Measurements from ENCODE around the gene CPHXL.

The CPHXL gene

DNA sequence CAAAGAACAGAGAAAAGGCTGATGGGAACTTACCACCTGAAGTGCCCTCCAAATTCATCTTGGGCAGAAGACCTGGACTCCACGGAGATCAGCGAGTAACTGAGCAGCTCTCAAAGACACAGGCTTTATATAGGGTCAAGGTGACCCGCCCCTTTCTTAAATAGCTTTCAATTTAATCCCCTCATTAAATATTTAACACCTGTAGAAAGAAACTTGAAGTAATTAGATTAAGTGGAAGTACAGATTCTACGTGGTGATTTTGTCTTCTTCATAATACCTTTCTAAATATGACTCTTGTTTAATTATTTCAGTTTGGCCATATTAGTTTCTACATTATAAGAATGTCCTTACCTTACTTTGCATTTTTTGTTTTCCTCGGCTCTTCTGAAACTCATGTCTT, 24.9 kb downstream of the CPHXL start, which contains the start of gene DUXB:
TSS of gene DUXB (minus strand) at position 101 of the 400 bp plus-strand sequence. CDS start at position 58, 43 bp downstream.
- DNase-seq (no peak), ATAC-seq (no peak)

DNA sequence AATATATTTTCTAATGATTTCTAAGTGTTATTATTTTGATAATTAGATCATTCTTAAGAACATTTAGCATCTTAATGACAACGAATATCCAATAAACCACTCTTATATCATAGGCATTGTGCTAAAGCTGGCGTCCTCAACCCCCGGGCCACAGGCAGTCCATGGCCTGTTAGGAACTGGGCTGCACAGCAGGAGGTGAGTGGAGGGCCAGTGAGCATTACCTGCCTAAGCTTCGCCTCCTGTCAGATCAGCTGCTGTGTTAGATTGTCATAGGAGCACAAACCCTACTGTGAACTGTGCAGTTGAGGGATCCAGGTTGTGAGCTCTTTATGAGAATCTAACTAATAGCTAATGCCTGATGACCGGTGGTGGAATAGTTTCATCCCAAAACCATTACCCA, 28.7 kb downstream of the CPHXL start:
- ATAC-seq: no peak
- no peak for DNase-seq

DNA sequence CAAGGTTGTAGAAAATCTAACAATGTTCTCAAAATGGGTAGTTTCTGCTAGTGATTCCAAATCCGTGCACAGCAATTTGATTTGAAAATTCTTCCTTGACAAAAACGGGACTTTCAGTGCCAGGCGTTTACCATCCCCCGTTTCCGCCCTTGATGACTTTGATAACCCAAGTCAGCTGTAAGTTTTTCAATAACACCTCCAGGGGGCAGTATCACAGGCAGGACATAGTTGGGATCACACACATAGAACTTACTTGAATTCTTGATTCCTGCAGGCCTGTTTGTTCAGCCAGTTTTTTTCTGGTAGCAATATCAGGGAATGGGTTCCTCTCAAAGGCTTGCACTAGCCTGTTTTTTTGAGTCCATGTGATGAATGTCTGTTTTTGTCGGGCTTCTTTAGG, 30.6 kb downstream of the CPHXL start:
- no peak for ATAC-seq
- DNase-seq: no peak

DNA sequence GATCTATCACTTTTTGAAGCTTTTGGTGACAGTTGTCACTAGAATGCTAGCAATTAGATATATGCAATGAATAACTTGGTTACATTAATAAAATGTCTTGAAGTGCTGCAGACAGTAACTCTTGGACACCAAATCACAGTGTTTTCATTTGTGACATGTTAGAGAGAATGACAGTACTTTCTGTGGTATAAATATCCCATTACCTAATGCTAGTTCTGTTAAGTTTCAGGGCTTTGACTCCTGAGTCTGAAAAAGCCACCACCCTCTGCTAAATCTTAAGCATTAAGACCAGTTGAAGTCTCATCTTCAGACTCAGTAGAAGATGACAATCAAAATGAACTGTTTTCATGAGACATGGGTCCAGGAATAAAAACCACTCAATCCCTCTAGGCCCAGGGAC, 38.9 kb downstream of the CPHXL start:
- ATAC-seq (no peak), DNase-seq (no peak)

DNA sequence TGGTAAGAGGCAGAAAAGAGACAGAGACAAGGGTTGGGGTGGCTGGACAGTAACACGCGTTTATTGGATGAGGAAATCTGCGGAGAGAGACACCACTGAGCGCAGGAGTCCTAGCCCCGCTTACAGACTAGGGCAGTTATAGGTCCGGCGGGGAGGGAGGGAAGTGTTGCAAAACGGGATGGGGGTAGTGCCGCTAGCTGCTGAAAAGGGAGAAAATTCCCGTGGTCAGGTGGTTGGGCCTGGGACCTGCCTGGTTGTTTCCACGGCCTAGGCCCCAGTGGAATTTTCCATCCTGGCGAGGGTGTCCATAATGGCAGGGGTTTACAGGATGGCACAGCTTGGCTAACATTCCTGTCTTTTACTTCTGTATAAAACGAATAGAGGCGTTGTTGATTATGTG, 44.0 kb downstream of the CPHXL start:
- ATAC-seq (no peak), DNase-seq (no peak)

DNA sequence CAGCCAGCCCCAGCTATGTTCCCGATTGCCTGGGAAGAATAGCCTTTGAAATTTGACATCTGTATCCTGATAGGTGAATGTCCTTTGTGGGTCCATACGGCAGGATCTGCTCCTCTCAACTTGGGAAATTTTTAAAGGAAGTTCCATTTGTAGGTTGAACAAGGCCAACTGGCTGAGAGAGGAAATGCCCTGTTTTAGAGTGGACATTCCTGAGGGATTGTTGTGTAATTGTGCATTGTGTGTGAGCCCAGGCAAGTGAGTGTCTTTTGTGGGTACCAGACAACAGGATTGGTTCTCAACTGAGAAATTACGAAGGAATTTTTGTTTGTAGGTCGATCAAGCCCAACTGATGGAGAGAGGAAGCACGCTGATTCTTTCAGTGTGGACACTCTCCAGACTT, 46.9 kb downstream of the CPHXL start:
- no peak for ATAC-seq
- DNase-seq: no peak

DNA sequence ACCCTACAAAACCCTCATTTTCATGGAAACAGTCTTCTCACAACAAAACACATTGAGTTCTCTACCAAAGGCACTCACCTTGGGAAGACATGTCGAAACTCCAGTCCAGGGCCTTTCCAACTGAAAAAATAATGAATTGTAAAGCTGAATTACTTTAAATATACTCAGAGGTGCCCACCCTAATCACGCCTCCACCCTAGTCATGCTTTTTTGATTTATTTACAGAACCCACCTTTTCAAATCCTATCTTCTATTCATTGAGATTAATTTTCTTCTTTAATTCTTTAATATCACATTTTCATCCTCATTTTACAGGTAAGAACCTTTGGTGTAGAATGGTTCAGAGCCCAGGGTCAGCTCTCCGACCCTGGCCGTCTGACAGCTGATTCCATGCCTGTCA, 49.4 kb downstream of the CPHXL start, which contains the start of gene CPHXL2:
TSS of gene CPHXL2 (minus strand) at position 101 of the 400 bp plus-strand sequence. CDS start at position 91, 10 bp downstream.
- DNase-seq (no peak), ATAC-seq (no peak)

- ATAC-seq: no peak
Observed at GRCh38 chr16:75667503-75667902, 58.8 kb downstream of the CPHXL start.

More at GRCh38 chr16:75667503-75667902, 58.8 kb downstream of the CPHXL start:
- no peak for DNase-seq
